GM15510 (cell line): ENCODE results near the gene MCM5.

Source experiments
- POLR2A ChIP-seq: IDR thresholded peaks from 3 replicates; pipeline ENCODE4 v1.6.1; 2011; ENCODE audit warnings: borderline replicate concordance; ENCODE audit not compliant: insufficient read length; ENCODE audit errors: extremely low read depth

The MCM5 gene

GRCh38 chr22:35432228-35432905 lies 32.4 kb downstream of the MCM5 start:
- no peak for TF ChIP-seq POLR2A

GRCh38 chr22:35434061-35434710 lies 34.2 kb downstream of the MCM5 start:
- TF ChIP-seq POLR2A: no peak

- TF ChIP-seq POLR2A: no peak
Measured at GRCh38 chr22:35435201-35435740, 35.3 kb downstream of the MCM5 start.

GRCh38 chr22:35436421-35436820 lies 36.5 kb downstream of the MCM5 start:
- TF ChIP-seq POLR2A: no peak

GRCh38 chr22:35437049-35437448 lies 37.1 kb downstream of the MCM5 start:
- TF ChIP-seq POLR2A: no peak

DNA sequence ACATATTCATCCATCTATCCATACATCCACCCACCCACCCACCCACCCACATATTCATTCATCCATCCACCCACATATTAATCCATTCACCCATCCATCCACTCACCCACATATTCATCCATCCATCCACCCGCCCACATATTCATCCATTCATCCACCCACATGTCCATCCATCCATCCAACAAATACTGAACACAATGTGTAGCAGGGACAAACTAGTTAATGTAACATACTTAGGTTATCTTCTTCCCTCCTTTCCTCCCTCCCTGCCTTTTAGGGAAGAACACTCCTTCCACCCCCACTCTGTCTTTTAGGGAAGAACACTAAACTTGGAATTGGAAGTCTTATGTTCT lies 39.4 kb downstream of the MCM5 start:
- no peak for TF ChIP-seq POLR2A

GRCh38 chr22:35440129-35440528 lies 40.2 kb downstream of the MCM5 start:
- no peak for TF ChIP-seq POLR2A

DNA sequence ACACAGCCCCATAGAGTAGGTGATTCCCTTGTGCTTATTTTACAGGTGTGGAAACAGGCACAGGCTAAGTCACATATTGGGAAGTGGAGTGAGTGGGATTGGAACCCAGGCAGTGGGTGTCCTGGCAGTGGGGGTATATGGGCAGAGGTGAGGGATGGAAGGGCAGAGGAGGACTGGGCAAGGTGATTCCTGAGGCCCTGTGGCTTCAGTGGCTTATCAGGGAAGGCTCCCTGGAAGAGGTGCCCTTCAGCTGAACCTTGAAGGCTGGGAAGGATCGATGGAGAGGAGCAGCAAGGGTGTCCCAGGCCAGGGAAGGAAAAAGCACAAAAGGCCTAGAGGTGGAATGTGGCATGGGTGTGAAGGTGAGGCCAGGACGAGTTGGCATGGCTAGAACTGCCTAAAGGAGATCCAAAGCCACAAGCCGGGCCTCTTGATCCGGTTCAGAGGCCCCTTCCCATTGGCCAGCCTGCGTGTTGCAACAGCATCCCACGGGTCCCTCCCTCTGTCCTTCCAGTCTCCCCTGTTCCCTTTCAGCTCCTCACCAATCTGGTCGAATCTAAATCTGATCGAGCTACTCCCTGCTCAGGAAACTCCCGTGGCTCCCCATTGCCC lies 41.7 kb downstream of the MCM5 start:
- no peak for TF ChIP-seq POLR2A

DNA sequence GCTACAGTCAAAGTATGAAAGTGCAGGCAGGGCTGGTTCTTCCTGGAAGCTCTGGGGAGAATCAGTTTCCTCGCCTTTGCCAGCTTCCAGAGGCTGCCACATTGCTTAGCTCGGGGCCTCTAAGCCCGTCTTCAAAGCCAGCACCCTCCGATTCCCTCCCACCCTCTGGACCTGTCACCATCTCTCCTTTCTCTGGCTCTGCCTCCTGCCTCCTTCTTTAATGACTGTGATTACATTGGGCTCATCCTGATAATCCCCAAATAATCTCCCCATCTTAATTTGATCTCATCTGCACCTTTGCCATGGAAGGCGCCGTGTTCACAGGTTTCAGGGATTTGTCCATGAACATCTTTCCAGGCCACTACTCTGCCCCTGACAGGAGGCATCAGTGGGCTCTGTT lies 42.5 kb downstream of the MCM5 start:
- TF ChIP-seq POLR2A: no peak

- no peak for TF ChIP-seq POLR2A
Measured at GRCh38 chr22:35443338-35443737, 43.4 kb downstream of the MCM5 start.

GRCh38 chr22:35443790-35444684 lies 44.1 kb downstream of the MCM5 start:
- no peak for TF ChIP-seq POLR2A

DNA sequence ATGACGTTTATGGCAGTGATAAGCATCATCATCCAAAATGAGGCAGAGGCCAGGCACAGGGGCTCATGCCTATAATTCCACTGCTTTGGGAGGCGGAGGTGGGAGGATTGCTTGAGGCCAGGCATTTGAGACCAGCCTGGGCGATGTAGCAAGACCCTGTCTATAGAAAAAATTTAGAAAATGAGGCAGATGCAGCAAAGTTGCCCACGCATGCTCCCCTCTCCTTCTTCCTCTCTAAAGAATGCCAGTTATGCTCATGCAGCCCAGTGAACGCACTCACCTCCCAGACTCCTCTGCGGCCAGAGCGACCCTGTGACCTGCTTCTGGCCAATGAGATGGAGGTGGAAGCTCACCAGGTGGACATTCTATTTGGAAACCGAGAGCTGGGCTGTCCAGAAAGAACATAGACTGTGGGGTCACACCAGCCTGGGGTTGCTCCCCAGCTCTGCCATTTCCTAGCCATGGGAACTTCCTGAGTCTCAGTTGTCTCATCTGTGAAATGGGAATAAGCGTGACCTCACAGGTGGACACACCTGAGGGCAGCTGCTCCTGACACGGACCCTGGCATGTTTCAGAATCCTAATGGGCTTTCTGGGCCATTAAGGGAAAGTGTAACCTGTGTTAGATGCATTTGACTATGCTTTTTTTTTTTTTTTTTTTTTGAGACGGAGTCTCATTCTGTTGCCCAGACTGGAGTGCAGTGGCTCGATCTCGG lies 44.9 kb downstream of the MCM5 start:
- no peak for TF ChIP-seq POLR2A

GRCh38 chr22:35445933-35446332 lies 46.0 kb downstream of the MCM5 start:
- TF ChIP-seq POLR2A: no peak

- TF ChIP-seq POLR2A: no peak
Measured at GRCh38 chr22:35446365-35446764, 46.4 kb downstream of the MCM5 start.
